Measurements from ENCODE around the gene PCNX1.

The PCNX1 gene

DNA sequence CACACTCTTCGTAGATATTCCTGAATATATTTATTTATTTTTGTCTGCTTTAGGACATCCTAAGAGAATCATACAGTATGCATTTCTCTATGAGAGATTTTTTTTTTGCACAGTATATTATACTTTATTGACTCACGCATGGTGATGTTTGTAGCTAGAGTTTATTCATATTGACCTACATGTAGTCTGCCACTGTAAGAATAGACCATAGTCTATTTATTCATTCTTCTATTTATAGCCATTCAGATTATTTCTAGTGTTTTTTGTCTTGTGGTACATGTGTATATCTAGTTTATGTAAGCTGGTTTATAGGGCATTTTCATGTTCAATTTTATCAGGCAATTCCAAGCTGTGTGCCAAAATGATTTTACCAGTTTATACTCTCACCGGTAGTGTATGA, 45.2 kb downstream of the PCNX1 start:
- Histone ChIP-seq H3K27ac (0 out of 2 replicates have a peak overlapping the region, but pooled peaks have one; percentile 4), H3K9me3 (ENCODE audit: low read depth, low read length) (no peaks in the 10 kb centered on the region; the same call in 1 of the 2 replicates), H3K4me3 (no peak overlapping the region), H3K36me3 (ENCODE audit: insufficient read depth, low read length) (peaks cover 29% of the 10 kb centered on the region), H3K9ac (ENCODE audit: insufficient read length) (no peak overlapping the region)
- no peak for TF ChIP-seq POLR2AphosphoS5 (IDR thresholded peaks at IDR 0.05; ENCODE audit: borderline replicate concordance, low read depth, low read length)
- no peak for TF ChIP-seq FOXP2 (optimal IDR thresholded peaks at IDR 0.05; ENCODE audit: control extremely low read depth, extremely low read length, insufficient read depth)
- no peak for TF ChIP-seq EZH2 (IDR thresholded peaks at IDR 0.05)
- DNase-seq (ENCODE audit: low read depth, low spot score) = no peak

DNA sequence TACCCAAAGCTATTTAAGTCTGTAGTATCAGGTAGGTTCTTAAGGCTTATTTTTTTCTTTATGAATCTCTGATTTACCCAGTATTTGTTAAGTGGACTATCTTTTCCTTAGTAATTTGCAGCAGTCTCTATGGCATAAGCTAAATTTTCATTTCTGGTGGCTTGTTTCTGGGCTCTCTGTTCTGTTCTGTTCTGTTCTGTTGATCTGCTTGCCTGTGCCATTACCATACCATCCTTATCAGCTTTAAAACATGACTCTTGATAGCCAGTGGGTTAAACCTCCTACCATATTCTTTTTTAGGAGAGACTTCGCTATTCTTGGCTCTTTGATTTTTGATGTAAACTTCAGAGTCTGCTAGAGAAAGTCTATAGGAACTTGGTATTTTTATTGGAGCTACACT, 46.8 kb downstream of the PCNX1 start:
- no peak overlapping the region for H3K4me3 ChIP-seq
- no peak for DNase-seq (ENCODE audit: low read depth, low spot score)
- peaks cover 19% of the 10 kb centered on the region for H3K36me3 ChIP-seq (ENCODE audit: insufficient read depth, low read length)
- no peak for TF ChIP-seq POLR2AphosphoS5 (IDR thresholded peaks at IDR 0.05; ENCODE audit: borderline replicate concordance, low read depth, low read length)
- no peak for TF ChIP-seq EZH2 (IDR thresholded peaks at IDR 0.05)
- no peak for TF ChIP-seq FOXP2 (optimal IDR thresholded peaks at IDR 0.05; ENCODE audit: control extremely low read depth, extremely low read length, insufficient read depth)
- H3K9ac ChIP-seq (ENCODE audit: insufficient read length) = no peak overlapping the region
- H3K9me3 ChIP-seq (ENCODE audit: low read depth, low read length) = no peaks in the 10 kb centered on the region; the same call in 1 of the 2 replicates
- H3K27ac ChIP-seq = no peak overlapping the region

DNA sequence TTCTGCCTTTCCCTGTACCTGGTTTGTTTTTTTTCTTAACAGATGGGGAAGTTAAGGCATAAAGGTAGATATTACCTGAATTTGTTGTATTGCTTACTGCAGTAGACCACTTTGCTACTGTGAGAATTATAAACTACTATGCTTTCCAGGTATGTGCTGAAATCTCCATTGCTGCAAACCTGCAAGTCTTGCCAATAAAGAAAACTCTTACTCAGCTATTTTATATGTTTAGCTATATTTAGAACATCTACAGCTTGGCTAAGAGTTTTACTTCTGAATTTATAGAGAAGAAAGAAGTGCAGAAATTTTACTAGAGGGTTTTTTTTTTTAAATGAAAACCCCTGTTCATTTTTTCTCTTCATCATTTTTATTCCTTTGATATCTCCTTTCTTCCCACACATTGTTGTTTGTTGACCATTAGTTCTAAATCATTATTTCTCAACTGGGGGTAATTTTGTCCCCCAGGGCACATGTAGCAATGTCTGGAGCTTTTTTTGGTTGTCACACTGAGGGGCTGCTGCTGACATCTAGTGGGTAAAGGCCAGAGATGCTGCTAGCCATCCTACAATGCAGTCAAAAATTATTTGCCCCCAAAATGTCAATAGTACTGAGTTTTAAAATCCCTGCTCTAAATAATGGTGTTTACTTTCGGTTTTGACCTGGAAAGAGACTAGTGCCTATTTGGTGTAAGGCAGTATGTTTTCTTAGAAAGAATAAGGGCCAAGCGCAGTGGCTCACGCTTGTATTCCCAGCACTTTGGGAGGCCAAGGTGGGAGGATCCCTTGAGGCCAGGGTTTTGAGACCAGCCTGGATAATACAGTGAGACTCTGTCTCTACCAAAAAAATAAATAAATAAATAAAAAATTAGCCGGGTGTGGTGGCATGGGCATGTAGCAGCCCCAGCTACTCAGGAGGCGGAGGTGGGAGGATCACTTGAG, 48.6 kb downstream of the PCNX1 start:
- Histone ChIP-seq H3K9ac (ENCODE audit: insufficient read length) (peak overlapping the region; percentile 48), H3K9me3 (ENCODE audit: low read depth, low read length) (no peaks in the 10 kb centered on the region), H3K36me3 (ENCODE audit: insufficient read depth, low read length) (peaks cover 8% of the 10 kb centered on the region; the same call in 1 of the 2 replicates), H3K4me3 (peak overlapping the region; percentile 36; the same call in 1 of the 2 replicates), H3K27ac (peak overlapping the region; percentile 71)
- DNase-seq (ENCODE audit: low read depth, low spot score) = no peak
- no peak for TF ChIP-seq POLR2AphosphoS5 (IDR thresholded peaks at IDR 0.05; ENCODE audit: borderline replicate concordance, low read depth, low read length)
- no peak for TF ChIP-seq FOXP2 (optimal IDR thresholded peaks at IDR 0.05; ENCODE audit: control extremely low read depth, extremely low read length, insufficient read depth)
- TF ChIP-seq EZH2 (IDR thresholded peaks at IDR 0.05) = no peak

DNA sequence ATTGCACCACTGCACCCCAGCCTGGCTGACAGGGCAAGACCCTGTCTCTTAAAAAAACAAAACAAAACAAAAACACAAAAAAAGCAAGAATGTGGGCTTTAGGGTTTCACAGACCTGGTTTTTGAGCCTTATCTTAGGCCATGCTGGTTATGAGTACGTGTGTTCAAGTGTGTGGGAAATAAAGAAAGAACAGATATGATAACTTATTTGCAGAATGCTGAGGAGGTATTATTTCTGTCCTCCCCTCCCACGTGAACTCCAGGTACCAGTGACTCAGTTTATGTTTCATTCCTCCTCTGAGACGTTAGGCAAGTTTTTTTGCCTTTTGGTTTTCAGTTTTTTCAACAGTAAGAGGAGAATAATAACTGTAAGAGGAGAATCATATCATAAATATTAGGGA, 49.3 kb downstream of the PCNX1 start:
- no peak overlapping the region for H3K4me3 ChIP-seq
- TF ChIP-seq EZH2 (IDR thresholded peaks at IDR 0.05) = no peak
- TF ChIP-seq FOXP2 (optimal IDR thresholded peaks at IDR 0.05; ENCODE audit: control extremely low read depth, extremely low read length, insufficient read depth) = no peak
- no peak for TF ChIP-seq POLR2AphosphoS5 (IDR thresholded peaks at IDR 0.05; ENCODE audit: borderline replicate concordance, low read depth, low read length)

DNA sequence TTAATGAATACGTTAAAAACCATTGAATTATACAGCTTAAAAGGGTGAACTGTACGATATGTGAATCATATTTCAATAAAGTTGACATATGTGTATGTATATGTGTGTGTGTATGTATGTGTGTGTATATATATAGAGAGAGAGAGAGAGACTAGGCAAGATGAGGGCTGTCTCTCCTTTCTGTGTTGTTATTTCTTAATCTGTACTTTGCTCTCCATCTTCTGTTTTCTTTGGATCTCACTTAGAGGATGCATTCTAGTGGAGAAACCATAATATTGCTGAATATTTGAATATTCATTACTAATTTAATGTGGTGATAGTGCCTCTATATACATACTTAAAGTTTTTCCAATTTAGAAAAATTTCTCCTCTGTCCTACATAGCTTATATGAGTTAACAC, 50.5 kb downstream of the PCNX1 start:
- TF ChIP-seq POLR2AphosphoS5 (IDR thresholded peaks at IDR 0.05; ENCODE audit: borderline replicate concordance, low read depth, low read length) (no peak), FOXP2 (optimal IDR thresholded peaks at IDR 0.05; ENCODE audit: control extremely low read depth, extremely low read length, insufficient read depth) (no peak), EZH2 (IDR thresholded peaks at IDR 0.05) (no peak)
- Histone ChIP-seq H3K9ac (ENCODE audit: insufficient read length) (no peak overlapping the region), H3K9me3 (ENCODE audit: low read depth, low read length) (no peaks in the 10 kb centered on the region), H3K36me3 (ENCODE audit: insufficient read depth, low read length) (peaks cover 4% of the 10 kb centered on the region), H3K4me3 (no peak overlapping the region), H3K27ac (no peak overlapping the region)
- DNase-seq (ENCODE audit: low read depth, low spot score) = no peak

More for the DNA sequence above, 49.3 kb downstream of the PCNX1 start:
- no peak for DNase-seq (ENCODE audit: low read depth, low spot score)
- H3K9me3 ChIP-seq (ENCODE audit: low read depth, low read length) = no peaks in the 10 kb centered on the region
- H3K27ac ChIP-seq = no peak overlapping the region
- peaks cover under 1% of the 10 kb centered on the region; the same call in 1 of the 2 replicates for H3K36me3 ChIP-seq (ENCODE audit: insufficient read depth, low read length)
- H3K9ac ChIP-seq (ENCODE audit: insufficient read length) = no peak overlapping the region

DNA sequence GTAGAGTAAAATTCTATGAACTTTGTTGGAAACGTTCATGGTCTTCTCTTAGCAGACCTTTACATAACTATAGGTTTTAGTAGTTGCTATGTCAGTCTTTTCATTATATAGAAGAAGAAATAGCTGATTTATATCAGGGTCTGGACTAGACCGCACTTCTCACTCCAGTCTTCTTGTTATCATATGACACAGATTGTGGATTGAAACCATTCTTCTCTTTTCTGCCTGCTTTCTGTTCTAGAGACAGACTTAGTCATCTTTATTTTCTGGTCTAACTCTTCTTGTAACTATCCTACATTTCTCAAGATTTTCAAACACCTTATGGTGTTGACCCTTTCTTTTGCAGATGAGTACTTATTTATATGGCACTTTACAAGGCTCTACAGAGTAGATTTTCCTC, 55.7 kb downstream of the PCNX1 start:
- no peak overlapping the region for H3K9ac ChIP-seq (ENCODE audit: insufficient read length)

DNA sequence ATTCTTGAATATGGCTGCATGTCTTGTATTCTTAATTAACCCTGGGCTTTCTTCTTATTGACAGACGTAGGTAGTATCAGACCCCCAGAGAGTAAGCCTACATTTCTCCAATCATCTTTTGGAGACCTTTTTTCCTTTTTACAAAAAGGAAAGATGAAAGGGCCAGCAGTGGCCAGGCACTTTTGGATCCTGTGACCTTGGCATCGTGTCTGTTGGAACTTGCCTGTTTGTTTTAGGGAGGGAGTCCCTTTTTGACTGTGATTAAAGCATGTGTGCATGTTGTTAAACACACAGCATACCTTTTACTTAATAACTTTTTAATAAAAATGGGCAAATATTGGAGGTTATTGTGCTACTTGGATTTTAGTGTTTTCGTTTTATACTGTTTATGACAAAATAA, 57.2 kb downstream of the PCNX1 start:
- no peak for TF ChIP-seq POLR2AphosphoS5 (IDR thresholded peaks at IDR 0.05; ENCODE audit: borderline replicate concordance, low read depth, low read length)
- no peak for TF ChIP-seq EZH2 (IDR thresholded peaks at IDR 0.05)
- no peak for TF ChIP-seq FOXP2 (optimal IDR thresholded peaks at IDR 0.05; ENCODE audit: control extremely low read depth, extremely low read length, insufficient read depth)

More for the DNA sequence above, 55.7 kb downstream of the PCNX1 start:
- Histone ChIP-seq H3K36me3 (ENCODE audit: insufficient read depth, low read length) (peaks cover 20% of the 10 kb centered on the region), H3K4me3 (no peak overlapping the region), H3K27ac (no peak overlapping the region), H3K9me3 (ENCODE audit: low read depth, low read length) (no peaks in the 10 kb centered on the region)
- DNase-seq (ENCODE audit: low read depth, low spot score) = no peak
- no peak for TF ChIP-seq FOXP2 (optimal IDR thresholded peaks at IDR 0.05; ENCODE audit: control extremely low read depth, extremely low read length, insufficient read depth)
- no peak for TF ChIP-seq POLR2AphosphoS5 (IDR thresholded peaks at IDR 0.05; ENCODE audit: borderline replicate concordance, low read depth, low read length)
- no peak for TF ChIP-seq EZH2 (IDR thresholded peaks at IDR 0.05)

DNA sequence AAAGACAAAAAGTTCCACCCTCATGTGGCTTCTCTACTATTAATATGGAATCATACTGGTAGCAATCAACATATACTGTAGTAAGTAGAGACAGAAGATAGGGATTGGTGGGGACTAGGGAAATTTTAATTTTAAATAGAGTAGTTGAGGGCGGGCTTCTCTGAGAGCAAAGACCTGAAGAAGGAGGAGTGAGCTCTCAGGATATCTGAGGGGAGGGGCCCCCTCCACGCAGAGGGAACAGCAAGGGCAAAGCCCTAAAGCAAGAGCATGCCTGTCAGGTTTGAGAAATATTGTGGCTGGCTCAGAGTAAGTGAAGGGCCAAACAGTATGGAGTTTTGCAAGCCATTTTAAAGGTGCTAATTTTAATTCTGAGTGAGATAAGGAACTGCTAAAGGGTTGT, 64.3 kb downstream of the PCNX1 start:
- H3K9me3 ChIP-seq (ENCODE audit: low read depth, low read length) = no peaks in the 10 kb centered on the region
- no peak for DNase-seq (ENCODE audit: low read depth, low spot score)
- H3K4me3 ChIP-seq = no peak overlapping the region
- no peak for TF ChIP-seq POLR2AphosphoS5 (IDR thresholded peaks at IDR 0.05; ENCODE audit: borderline replicate concordance, low read depth, low read length)
- no peak for TF ChIP-seq EZH2 (IDR thresholded peaks at IDR 0.05)
- no peak for TF ChIP-seq FOXP2 (optimal IDR thresholded peaks at IDR 0.05; ENCODE audit: control extremely low read depth, extremely low read length, insufficient read depth)
- H3K36me3 ChIP-seq (ENCODE audit: insufficient read depth, low read length) = peaks cover 13% of the 10 kb centered on the region; the same call in 1 of the 2 replicates
- peak overlapping the region; percentile 79 for H3K27ac ChIP-seq
- H3K9ac ChIP-seq (ENCODE audit: insufficient read length) = peak overlapping the region; percentile 32

More for the DNA sequence above, 57.2 kb downstream of the PCNX1 start:
- Histone ChIP-seq H3K9ac (ENCODE audit: insufficient read length) (no peak overlapping the region), H3K36me3 (ENCODE audit: insufficient read depth, low read length) (peaks cover 28% of the 10 kb centered on the region), H3K9me3 (ENCODE audit: low read depth, low read length) (no peaks in the 10 kb centered on the region), H3K27ac (no peak overlapping the region), H3K4me3 (no peak overlapping the region)
- DNase-seq (ENCODE audit: low read depth, low spot score) = no peak

All from SK-N-MC (cell line).